ENCODE results near the gene FZD10.

The FZD10 gene

DNA sequence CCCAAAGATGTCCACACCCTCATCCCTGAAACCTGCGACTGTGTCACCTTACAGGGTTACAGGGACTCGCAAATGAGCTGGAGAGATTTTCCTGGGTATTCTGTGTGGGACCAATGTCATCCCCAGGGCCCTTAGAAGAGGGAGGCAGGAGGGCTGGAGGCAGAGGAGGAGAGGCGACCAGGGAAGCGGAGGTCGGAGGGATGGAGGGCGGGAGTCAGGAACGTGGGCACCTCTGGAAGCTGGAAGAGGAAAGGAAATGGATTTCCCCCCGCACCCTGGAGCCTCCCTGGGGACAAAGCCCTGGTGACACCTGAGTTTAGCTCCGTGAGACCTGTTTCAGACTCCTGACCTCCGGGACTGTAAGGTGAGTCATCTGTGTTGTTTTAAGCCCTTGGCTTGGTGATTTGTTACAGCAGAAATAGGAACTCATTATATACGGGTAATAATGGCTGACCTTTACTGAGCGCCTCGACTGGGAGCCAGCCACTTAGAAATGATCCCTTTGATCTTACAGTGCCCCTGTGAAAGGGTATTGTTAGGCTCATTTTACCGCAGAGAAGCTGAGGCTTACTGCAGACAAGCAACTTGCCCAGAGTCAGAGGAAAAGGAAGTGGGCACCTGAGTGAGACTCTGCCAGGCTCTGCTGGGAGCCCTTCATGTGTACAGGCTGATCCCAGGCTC lies 29.3 kb upstream of the FZD10 start:
- DNase-seq, result no peak

DNA sequence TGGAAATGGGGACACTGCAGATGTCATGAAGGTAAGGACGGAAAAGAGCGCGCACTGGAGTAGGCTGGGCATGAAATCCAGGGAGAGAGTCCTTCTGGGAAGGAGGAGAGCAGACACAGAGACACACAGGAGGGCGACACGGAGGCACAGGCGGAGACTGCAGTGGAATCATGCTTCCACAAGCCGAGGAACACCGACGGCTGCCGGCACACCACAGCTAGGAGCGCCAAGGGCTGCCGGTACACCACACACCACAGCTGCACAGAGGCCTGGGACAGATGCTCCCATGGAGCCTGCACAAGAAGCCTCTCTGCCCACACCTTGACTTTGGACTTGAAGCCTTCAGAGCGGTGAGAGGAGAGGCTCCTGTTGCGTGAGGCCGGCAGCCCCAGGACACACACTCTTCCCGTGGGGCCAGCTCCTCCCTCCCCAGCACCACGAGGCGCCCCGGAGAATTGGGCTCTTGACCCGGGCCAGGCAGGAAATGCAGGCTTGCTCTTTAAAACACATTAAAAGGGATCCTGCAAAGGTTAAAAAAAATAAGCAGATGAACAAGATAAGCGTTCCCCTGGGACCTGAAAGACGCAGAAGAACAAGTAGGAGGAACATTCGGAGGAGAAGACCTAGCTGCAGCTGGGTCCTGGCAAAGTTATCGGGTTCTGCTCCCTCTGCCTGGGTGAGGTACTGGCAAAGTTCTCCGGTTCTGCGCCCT lies 28.3 kb upstream of the FZD10 start:
- no peak for DNase-seq

DNA sequence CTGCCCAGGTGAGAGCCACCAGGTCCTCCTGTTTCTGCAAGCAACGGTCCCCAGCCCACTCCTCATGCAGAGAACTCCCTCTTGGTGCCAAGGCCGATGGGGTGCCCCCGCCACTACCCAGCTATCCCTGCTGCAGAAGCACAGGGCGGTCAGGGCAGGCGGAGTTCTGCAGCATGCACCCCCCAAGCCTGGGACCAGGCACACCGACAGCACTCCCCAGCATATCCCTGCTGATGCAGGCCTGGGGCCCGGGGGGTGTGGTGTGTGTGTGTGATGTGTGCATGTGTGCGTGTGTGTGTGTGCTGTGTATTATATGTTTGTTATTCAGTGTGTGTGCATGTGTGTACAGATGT lies 27.7 kb upstream of the FZD10 start:
- DNase-seq, result no peak

DNA sequence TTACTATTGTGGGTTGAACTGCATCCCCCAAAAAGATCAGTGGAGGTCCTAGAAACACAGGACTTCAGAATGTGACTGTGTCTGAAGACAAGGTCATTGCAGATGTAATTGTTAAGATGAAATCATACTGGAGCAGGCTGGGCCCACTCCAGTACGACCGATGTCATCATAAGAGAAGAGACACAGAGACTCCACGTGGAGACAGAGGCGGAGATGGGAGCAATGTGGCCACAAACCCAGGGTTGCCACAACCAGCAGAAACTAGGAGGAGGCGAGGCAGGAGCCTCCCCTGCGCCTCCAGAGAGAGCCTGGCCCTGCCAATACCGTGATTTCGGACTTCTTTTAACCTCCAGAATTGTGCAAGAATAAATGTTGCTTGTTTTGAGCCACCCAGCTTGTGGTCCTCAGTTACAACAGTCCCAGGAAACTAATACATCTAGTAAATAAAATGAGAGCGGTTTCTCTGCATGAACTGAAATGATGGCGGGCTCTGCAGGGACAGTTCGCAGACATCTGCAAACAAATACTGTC lies 25.7 kb upstream of the FZD10 start:
- no peak for DNase-seq

DNA sequence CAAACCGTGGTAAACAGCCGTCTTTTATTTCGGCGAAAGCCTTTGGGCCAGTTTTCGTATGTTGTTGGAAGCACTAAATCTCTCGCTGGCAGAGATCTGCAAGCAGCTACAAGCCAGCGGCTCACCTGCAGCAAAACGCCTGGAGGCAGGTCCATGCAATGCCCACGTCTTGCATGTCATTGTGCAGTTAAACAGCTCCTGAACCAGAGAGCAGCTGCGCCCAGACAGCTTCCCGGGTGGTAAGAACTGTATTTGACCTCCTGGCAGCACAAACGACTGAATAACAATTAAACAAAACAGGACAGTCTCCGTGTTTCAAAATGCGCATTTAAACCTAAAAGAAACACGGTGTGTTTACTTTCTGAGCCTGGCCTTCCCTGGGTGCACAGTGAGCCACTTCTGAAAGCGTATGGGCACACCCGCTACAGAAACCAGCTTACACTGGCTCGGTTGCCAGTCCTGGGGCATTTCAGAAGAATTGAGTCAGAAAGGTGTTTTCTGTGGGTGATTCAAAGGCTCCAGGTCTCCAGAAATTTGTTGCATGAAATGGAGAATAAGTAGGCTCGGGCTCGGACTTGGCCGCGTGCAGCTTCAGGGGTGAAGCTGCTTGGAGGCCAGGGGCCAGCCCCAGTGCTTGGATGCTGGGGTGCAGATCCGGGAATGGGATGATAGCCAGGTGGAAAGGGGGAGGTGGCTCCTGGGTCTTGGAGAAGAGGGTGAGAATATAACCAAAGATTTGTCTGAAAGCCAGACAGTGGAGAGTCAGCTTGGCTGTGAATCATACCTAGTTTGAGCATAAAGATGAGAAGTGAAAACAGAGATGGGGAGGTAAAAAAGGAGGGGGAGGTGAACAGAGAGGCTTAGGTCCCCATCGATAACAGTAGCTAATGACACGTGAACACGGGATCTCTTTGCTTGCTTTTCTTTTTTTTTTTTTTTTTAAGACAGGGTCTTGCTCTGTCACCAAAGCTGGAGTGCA lies 24.9 kb upstream of the FZD10 start:
- DNase-seq, result no peak

DNA sequence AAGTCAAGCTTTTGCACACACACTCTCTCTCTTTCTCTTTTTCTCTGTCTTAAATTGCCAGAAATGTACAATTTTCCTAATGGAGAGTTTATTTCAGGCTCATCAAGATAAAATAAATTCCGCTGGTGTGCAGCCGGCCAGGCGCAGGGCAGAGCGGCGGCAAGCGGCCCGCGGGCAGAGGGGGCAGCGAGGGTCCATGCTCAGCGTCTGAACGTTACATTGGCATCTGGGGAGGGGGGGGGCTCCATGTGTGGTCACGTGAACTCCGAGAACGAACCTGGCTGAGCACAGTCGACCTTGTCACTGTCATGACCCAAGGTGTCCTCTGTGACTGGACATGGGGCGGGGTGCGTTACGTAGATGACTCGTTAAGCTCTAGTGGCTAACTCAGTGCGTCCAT lies 23.8 kb upstream of the FZD10 start:
- no peak for DNase-seq

DNA sequence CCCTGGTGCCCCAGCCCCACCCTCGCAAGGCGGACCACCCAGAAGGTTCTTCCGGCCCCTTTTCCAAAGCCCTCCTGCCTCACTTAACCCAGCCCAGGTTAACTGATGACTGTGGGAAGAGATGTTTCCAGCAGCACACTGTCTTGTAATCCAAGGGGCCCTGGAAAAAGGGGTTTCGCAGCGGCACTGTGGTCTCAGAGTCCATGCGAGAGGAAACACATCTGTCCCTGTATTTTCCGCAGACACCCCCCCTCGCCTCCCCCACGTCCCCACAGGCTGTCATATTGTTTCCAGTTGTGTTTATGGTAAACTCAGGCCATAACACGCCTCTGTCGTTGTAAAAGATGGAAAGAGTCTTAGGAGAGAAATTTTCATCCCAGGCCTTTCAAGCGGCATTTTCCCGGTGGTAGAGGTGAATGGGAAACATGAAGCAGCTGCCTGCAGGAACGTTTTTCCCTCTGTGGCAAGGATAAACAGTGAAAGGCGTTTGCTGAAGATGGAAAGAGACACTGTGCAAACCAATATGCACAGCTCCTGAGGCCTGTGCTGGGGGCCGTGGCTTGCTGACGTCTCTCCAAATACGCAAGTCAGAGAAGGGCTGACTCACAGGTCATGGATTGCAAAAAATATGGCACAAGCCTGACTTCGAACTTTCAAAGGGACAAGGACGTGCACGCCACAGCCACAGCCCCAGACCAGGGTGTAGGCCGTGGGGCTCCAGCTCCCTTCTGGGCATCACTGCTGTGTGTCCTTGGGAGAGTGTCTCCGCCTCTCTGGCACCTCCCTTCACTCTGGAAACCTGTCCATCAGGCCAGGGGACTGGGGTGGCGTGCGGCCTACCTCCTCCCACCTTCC lies 22.5 kb upstream of the FZD10 start:
- DNase-seq, result no peak

DNA sequence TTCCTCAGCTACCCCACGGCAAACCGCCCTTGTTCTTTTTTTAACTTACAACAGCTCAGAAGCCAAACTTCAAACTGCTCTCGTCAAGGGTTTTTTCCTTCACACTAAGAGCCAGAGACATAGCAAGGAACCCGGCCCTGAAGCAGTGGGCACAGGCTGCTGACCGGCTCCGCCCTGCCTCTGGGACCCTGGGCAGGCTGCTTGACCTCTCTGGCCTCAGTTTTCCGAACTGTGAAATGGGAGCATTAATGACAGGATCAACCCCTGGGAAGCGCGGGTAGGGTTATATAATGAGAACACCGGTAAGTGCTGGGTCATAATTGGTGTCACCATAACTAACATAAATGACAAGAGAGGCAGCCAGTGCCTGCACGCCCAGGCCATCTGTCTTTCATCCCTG lies 21.2 kb upstream of the FZD10 start:
- DNase-seq, result no peak

DNA sequence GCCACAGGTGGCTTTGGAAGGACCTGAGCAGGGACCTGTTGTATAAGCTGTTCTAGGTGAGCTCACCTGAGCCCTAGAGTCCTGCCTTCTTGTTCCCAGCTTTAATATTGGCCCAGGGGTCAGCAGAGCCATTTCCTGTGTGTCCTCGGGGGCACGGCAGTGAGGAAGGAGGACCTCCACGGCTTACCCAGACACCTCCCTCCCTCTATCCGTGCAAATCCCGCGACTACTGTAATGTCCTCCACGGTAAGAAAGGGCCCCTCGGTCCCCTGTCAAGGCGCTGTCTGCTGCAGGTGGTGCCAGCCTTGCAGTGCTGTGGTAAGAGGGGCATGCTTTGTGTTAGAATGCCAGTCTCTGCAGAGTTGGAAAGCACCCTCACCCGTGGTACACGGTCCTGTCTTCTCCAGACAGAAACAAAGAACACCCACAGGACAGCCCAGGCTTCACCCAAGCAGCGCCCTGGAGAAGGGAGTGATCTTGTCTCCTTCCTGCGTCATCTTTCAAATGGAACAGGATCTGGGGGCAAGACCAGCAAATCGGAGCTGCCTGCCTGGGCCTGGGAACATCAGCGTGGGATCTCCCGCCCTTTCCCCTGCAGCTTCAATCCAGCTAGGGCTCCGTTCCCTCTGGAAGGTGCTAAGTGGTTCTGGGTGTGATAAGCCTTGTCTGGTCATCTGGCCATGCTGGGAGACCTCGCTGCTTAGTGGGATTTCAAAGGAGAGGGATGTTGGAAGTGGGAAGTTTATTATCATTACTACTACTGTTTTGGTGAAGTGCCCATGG lies 20.2 kb upstream of the FZD10 start:
- DNase-seq, result no peak

DNA sequence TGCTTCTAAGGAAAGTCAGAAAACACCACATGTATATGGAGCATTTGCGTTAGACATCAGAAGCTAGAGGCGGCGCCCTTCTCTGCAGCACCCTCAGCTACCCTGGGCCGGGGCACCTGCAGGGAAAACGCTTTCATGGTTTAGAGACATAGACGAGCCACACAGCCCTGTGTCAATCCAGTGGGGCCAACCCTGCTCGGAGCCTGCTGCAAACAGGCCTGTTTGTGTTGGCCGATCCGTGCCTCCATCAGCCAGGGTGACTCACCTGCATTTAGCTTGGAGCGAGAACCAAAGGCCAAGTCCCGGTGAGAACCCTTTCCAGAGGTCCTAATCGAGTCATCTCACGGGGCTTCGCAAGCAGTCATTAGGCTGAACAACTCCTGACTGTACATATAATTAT lies 19.5 kb upstream of the FZD10 start:
- DNase-seq, result no peak

DNA sequence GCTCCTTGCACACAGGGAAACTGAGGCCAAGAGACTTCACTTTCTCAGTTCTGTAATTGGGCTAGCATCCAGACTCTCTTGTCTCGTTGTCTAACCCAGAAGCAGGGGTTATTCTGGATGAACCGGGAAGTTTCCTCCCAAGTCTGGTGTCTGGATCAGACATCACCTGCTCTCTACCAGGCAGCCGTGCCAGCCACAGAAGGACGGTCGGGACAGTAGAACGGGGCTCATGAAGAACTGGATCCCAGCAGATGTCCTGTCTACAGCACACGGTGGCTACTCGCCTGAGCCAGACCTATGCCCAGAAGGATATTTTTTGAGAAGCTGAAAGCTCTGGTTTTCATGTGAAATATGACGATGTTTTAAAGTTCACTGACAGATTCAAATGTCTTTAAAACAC lies 19.1 kb upstream of the FZD10 start:
- DNase-seq, result no peak

DNA sequence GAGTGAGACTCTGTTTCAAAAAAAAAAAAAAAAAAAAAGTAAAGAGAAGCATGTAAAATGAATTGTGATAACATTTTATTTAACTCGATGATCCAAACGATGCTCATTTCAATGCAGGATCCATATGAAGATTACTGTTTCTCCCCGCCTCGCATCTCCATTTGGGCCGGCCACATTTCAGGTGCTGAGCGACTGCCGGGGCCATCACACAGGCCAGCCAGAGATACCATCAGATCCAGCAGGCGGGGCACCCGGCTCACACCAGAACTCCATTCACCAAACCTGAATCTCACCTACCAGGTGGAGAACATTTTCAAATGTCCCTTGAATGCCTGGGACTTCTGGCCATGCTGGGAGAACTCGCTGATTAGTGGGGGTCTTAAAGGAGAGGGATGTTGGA lies 18.0 kb upstream of the FZD10 start:
- DNase-seq, result no peak

DNA sequence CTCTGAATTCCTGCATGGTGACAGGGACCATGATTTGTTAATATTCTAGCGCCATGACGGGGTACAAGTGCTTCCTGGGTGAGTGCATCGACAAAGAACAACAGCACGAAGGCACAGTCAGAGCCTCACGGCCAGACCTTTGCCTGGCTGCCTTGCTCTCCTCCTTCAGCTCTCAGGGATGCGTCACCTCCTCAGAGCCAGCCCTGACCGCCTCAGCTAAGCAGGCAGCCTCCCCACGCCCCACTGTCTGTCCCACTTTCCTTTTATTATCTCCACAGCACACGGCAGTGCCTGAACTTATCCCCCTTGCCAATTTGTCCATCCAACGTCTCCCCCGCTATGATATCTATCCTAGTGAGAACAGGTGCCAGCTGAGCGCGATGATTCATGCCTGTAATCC lies 16.5 kb upstream of the FZD10 start:
- no peak for DNase-seq

DNA sequence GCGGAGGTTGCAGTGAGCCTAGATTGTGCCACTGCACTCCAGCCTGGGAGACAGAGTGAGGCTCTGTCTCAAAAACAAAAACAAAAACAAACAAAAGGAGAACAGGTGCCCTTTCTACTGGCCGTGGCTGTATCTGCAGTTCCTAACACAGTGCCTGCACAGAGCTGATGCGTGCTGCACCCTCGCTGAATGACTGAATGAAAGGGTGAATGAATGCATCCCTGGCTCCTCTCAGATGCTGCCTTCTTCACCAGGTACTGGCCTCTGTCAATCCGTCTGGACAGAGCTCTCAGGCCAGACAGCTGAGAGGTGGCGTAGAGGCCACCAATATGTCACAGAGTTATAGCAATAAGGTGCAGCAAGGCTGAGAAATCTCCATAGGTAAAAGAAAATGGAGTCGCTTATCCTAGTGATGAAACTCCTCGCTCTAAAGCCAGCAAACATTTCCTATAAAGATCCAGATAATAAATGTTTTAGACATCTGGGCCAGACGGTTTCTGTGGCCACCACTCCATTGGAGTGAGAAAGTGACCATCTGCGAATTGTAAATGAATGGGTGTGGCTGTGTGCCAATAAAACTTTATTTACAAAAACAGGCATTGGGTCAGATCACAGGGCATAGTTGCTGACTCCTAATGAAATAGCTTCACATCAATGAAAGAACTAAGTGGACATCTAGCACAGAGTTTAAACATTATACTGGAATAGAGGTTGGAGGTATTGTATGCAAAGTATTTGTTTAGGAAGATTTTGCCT lies 15.9 kb upstream of the FZD10 start:
- DNase-seq, result no peak

DNA sequence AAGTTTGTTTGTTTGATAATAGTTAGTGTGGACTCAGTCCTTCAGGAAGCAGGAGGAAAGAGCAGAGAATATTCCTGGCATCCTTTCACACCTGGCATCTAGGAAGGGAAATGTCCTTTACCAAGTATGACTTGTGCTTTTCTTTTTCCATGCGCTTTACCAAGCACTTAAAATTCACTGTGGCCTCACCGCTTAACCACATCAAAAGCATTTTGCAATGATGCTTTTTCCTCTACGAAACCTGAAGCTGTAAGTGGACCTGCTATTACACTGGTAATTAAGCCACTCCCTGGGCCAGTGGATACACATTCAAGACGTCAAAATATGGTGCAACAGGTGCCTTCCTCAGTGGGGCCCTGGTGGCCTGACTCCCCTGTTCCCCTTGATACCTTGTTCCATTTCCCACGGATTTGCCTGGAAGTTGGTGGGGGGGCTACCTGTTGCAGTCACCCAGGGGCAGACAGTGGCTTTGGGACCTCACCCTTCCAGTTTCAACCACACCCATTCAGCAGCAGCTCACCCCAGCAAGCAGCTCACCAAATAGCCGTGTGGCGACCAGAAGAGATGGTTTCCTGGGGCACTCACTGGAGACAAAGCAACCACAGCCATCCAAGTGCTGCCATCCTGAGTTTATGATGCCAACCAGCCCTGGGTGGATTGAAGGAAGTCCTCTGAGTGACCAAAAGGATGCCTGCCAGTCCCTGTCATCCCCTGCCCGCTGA lies 14.2 kb upstream of the FZD10 start:
- DNase-seq, result no peak

DNA sequence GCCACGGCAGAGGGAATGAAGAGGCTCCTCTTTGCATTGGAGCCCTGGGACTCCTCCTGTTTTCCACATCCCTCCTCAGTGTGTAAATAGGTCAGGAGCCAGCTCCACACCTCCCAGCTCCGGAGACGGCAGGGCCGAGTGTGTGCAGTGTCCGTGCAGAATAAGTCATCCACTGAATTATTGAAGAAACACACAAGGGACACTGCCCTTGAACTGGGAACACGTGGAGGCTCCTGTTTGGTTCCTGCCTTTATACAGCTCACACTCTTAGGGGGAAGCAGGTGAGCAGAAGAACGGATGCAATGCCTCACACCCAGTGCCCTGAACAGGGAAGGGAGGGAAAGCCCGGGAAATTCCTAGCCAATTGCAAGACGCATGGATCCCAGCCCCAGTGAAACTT lies 10.4 kb upstream of the FZD10 start:
- no peak for DNase-seq

DNA sequence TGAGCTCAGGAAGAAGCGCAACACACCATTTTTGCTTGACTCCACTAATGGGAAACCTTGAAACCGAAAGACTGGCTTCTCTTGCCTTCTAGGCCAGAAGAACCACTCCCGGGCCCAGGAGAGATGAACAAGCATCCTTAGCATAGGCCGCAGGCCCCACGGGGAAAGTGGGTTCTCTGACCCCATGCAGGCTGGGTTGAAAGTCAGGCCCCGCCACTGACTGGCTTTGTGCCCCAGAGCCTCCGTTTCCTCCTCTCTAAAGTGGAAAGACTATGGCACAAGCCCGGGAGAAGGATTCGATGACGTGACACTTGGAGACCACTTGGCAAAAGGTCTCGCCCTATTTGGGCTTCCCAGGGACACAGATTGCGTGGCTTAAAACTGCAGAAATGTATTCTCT lies 9.9 kb upstream of the FZD10 start:
- DNase-seq, result no peak

DNA sequence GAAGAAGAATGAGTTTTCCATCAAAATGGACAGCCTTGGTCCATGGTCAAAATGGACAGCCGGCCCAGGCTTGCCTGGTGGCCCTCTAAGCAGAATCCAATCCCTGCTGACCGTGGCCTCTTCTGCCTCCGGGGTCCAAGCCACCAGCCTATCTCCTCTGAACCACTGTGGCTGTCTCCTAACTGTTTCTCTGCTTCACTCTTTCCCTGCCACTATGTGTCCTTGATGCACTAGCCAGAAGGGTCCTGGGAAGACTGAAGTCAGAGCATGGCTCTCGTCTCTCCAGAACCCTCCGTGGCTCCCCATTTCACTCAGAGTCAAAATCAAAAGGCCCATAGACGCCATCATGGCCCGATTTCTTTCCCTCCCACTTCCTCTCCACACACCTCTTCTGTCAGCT lies 8.5 kb upstream of the FZD10 start:
- DNase-seq, result no peak

DNA sequence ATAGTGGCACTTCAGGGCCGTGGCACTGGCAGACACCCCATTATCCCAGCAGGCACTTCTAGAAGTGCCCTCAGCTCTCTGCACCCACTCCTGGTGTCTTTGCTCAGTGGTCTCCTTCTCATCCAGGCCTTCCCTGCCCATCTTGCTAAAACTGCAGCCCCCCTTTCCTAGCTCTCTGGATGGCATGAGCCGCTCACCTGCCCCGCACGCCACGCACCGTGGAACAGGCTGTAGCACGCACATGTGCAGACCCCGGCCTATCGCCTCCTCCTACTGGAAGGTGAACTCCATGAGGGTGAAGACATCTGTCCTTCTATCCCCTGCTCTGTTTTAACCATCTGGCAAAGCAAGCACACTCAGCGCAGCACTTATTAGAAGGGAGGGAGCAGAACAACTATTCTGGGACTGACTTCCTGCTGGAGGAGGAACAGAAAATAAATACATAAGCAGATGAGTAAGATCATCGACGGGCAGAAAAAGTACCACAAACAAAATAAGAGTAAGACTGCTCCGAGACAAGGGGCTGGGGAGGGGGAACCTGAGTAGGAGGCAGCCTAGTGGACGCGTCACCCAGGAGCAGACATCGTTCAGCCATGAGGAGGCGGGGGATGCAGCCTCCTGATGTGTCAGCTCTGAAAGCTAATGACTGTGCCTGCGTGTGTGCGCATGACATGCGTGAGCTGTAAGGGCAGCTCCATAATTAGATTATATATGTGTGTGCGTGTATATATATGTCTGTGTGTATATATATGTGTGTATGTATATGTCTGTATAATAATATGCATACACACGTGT lies 7.8 kb upstream of the FZD10 start:
- DNase-seq, result no peak

Measured in cerebellar nuclear complex (tissue), 1 donor.